IPS-15b (cell line): ENCODE data around the gene NELL1.

ENCODE experiments used
- H3K27me3 ChIP-seq: one replicate; pipeline ENCODE4 v1.6.1; 2013; ENCODE audit warnings: low read length; ENCODE audit not compliant: control insufficient read depth, insufficient read depth
- H3K36me3 ChIP-seq: one replicate; pipeline ENCODE4 v1.6.1; 2013; ENCODE audit warnings: low read length; ENCODE audit not compliant: control insufficient read depth, insufficient read depth
- H3K4me1 ChIP-seq: one replicate; pipeline ENCODE4 v1.6.1; 2013; ENCODE audit warnings: mild to moderate bottlenecking, low read length; ENCODE audit not compliant: control insufficient read depth, insufficient read depth
- H3K4me3 ChIP-seq: one replicate; pipeline ENCODE4 v1.5.1; 2013; ENCODE audit warnings: low read depth, low read length
- H3K9ac ChIP-seq: one replicate; pipeline ENCODE4 v1.6.1; 2013; ENCODE audit warnings: low read depth, mild to moderate bottlenecking, low read length
- H3K9me3 ChIP-seq: one replicate; pipeline ENCODE4 v1.6.1; 2013; ENCODE audit warnings: mild to moderate bottlenecking, low read length; ENCODE audit not compliant: control insufficient read depth, insufficient read depth

The NELL1 gene

DNA sequence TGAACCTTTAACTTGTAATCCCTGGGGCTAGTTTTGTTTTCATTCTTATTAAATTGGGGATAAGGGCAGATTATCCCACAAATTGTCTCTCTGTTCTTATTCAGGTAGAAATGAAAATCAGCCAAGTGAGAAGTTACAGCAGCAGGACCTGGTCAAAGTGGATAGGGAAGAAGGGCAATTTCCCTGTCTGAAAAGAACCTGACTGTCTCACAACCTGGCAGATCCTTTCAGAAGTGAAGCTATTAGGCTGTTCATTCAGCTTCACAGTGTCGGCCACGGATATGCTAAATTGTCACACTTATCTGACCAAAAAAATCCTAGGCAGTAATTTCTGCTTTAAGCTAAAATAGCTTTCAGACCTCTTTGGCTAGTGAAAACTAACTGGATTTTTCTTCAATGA, 810.9 kb downstream of the NELL1 start:
- no peaks in the 10 kb centered on the region for H3K36me3 ChIP-seq
- H3K27me3 ChIP-seq: no peaks in the 10 kb centered on the region
- no peak overlapping the region for H3K4me3 ChIP-seq
- H3K9ac ChIP-seq: no peak overlapping the region
- H3K9me3 ChIP-seq: no peaks in the 10 kb centered on the region
- peaks cover 6% of the 10 kb centered on the region for H3K4me1 ChIP-seq

DNA sequence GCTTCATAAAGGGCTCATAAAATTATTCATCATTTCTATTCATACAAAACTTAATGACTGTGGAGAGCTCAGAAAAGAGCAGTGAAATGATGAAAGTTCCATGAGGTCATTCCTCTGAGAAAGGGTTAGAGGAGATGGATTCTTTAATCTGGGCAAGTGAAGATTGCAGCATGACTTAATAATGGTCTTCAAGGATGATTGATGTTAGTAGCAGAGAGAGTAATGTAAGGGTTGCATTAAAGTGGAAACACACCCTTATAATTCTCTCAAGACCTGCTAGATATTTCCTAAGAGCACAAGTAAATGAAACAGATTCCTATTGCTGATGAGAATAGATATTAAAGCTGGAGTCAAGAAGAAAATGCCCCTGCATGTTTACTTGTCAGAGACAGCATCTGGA, 811.9 kb downstream of the NELL1 start:
- H3K4me3 ChIP-seq: no peak overlapping the region

DNA sequence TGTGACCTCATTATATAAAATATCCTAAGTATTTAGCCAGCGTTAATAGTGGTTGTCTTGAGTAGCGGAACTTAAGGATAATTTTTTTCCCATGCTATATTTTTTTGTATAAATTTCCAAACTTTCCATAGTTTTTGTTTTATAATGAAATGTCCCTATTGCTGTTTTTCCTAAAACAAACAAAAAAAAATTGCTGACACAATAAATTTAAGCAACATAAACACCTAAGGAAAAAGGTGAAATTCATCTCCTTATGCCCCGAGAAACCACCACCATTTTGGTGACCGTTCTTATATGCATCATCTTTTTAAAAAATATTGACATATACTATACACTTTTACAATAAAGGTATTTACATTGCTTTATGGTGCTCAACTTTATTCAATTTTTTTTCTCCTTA, 814.7 kb downstream of the NELL1 start:
- Histone ChIP-seq H3K4me3 (no peak overlapping the region), H3K27me3 (no peaks in the 10 kb centered on the region), H3K36me3 (no peaks in the 10 kb centered on the region), H3K9ac (no peak overlapping the region), H3K4me1 (no peaks in the 10 kb centered on the region), H3K9me3 (no peaks in the 10 kb centered on the region)

More for the DNA sequence above, 811.9 kb downstream of the NELL1 start:
- H3K36me3 ChIP-seq: no peaks in the 10 kb centered on the region
- H3K4me1 ChIP-seq: peaks cover 6% of the 10 kb centered on the region
- H3K9ac ChIP-seq: no peak overlapping the region
- H3K9me3 ChIP-seq: no peaks in the 10 kb centered on the region
- no peaks in the 10 kb centered on the region for H3K27me3 ChIP-seq

DNA sequence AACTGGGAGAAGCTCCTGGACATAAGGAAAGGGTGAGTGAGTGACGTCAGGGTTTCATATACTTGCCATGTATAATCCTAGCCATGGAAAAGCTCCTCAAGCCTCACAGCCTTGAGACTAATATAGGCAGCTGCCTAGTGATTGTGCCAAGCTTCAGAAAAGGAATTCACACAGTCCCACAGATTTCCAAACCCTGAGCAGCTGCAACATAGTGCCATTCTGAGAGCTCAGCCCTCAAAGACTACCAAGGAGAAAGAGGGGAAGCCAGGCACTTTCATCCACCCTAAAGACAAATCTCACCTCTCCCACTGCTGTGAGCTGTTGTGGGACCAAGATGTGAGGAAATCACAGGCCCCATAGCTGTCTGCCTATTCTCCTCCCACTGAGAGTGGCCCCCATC, 815.6 kb downstream of the NELL1 start:
- Histone ChIP-seq H3K9ac (no peak overlapping the region), H3K4me3 (no peak overlapping the region), H3K4me1 (no peaks in the 10 kb centered on the region), H3K27me3 (no peaks in the 10 kb centered on the region), H3K36me3 (no peaks in the 10 kb centered on the region), H3K9me3 (no peaks in the 10 kb centered on the region)

DNA sequence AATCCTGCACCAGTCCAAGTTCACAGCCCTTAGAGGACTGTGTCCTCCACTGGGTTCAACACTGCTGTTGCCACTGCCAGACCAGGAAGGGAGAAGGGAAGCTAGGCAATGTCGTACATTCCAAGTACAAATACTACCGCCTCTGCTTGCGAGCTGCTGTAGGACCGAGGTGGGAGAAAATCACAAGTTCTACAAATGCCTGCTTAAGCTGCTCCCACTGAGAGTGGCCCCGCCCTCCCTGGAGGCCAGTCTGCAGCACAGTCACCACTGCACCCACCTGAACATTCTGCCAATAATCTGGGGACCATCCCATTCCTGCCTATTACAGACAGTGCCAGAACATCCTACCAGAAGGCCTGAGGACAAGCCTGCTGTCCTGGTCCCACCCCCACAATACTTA, 816.0 kb downstream of the NELL1 start:
- H3K9me3 ChIP-seq: no peaks in the 10 kb centered on the region
- H3K4me3 ChIP-seq: no peak overlapping the region
- no peaks in the 10 kb centered on the region for H3K4me1 ChIP-seq
- no peaks in the 10 kb centered on the region for H3K36me3 ChIP-seq
- H3K9ac ChIP-seq: no peak overlapping the region
- no peaks in the 10 kb centered on the region for H3K27me3 ChIP-seq

DNA sequence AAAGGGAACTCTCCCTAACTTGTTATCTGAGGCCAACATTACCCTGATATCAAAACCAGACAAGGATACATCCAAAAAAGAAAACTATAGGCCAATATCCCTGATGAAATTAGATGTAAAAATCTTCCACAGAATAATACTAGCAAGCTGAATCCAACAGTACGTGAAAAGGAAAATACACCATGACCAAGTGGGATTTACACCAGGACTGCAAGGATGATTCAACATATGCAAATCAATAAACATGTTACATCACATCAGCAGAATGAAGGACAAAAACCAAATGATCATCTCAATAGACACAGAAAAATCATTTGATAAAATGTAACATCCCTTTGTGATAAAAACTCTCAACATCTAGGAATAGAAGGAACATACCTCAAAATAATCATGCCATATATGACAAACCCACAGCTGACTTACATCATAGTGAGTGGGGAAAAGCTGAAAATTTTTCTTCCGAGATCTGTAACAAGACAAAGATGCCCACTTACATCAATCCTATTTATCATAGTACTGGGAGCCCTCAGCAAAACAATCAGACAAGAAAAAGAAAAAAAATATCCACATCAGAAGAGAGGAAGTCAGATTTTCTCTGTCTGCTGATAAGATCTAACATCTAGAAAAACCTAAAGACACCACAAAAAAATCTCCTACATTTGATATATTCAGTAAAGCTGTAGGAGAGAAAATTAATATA, 820.2 kb downstream of the NELL1 start:
- H3K27me3 ChIP-seq: no peaks in the 10 kb centered on the region
- H3K9ac ChIP-seq: no peak overlapping the region

DNA sequence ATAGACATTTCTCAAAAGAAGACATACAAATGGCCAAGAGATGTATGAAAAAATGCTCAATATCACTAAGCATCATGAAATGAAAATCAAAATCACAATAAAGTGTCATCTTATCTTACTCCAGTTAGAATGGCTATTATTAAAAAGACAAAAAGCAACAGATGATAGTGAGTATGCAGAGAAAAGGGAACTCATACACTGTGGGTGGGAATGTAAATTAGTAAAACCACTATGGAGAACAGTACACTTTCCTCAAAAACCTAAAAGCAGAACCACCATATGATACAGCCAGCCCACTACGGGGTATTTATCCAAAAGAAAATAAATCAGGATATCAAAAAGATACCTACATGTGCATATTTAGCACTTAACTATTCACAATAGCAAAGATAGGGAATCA, 823.5 kb downstream of the NELL1 start:
- Histone ChIP-seq H3K36me3 (no peaks in the 10 kb centered on the region), H3K27me3 (no peaks in the 10 kb centered on the region), H3K9ac (no peak overlapping the region), H3K4me1 (no peaks in the 10 kb centered on the region), H3K4me3 (no peak overlapping the region), H3K9me3 (no peaks in the 10 kb centered on the region)

More for the DNA sequence above, 820.2 kb downstream of the NELL1 start:
- Histone ChIP-seq H3K36me3 (no peaks in the 10 kb centered on the region), H3K9me3 (no peaks in the 10 kb centered on the region), H3K4me3 (no peak overlapping the region), H3K4me1 (no peaks in the 10 kb centered on the region)

DNA sequence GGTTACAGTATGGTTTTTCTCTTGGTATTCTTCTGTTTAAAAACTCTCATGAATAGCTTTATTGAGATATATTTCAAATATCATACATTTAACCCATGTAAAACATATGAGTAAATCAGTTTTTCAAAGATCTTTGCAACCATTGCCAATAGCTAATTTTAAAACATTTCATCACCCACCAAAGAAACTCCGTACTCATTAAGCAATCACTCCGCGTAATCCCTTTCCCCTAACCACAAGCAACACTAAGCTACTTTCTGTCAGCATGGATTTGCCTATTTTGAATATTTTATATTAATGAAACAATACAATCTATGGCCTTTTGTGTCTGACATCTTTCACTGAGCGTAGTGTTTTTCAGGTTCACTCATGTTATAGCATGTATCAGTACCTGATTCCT, 825.6 kb downstream of the NELL1 start:
- Histone ChIP-seq H3K27me3 (no peaks in the 10 kb centered on the region), H3K9ac (no peak overlapping the region), H3K36me3 (no peaks in the 10 kb centered on the region), H3K9me3 (no peaks in the 10 kb centered on the region), H3K4me1 (no peaks in the 10 kb centered on the region), H3K4me3 (no peak overlapping the region)

DNA sequence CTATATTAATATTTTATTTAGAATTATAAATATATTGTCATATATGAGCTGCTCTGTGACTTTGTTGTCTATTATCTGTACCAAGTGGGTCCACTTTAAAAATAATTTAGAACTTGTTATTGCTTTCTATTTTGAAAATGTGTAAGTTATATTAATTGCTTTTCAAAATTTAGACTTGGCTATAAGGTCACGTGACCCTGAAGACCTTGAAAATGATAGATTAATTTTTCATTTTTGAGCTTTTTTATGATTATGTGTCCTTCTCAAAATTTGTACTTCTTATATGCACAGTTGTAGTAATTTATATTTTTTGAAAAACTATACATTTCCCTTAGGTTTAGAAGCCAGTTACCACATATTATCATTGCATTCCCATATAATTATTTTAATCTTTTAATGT, 826.5 kb downstream of the NELL1 start:
- H3K4me3 ChIP-seq: no peak overlapping the region
- H3K9ac ChIP-seq: no peak overlapping the region
- no peaks in the 10 kb centered on the region for H3K4me1 ChIP-seq
- no peaks in the 10 kb centered on the region for H3K9me3 ChIP-seq
- H3K27me3 ChIP-seq: no peaks in the 10 kb centered on the region
- no peaks in the 10 kb centered on the region for H3K36me3 ChIP-seq

DNA sequence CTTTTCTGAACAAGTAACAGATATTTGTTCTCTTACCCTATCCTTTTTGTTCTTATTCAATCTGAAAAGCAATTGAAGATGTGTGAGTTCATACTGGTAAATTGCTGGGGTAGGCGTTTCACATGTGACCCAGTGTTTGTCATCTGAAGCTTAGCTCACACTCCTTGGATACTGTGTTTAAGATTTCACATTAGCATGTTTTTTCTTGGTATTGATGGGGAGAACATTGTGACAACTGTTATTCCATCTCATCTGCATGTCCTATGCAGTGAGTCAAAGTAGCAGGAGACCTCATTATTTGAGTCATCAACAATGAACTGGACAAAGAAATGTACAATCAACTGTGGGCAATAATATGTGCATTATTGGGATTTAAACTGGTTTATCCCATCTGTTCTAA, 831.9 kb downstream of the NELL1 start:
- no peaks in the 10 kb centered on the region for H3K27me3 ChIP-seq
- H3K9ac ChIP-seq: no peak overlapping the region
- H3K4me3 ChIP-seq: no peak overlapping the region
- no peaks in the 10 kb centered on the region for H3K9me3 ChIP-seq
- no peaks in the 10 kb centered on the region for H3K36me3 ChIP-seq
- no peaks in the 10 kb centered on the region for H3K4me1 ChIP-seq

DNA sequence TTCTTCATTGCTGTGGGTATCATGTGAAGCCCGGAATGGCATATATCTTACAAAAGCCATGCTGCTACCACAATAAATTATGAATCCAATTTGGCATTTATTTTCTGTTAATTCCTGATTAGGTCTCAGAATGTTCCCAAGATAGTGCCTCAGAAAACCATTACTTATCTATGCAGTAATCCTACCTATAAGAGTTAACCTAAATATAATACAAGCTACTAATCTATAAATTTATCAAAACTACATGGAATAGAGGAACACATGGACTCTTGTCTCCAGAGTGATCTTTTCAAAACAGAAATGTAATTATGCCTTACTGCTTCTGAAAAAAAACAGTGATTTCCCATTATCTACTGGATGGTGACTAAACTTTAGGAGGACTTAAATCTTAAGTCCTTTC, 835.7 kb downstream of the NELL1 start:
- Histone ChIP-seq H3K27me3 (no peaks in the 10 kb centered on the region), H3K4me3 (no peak overlapping the region), H3K9me3 (no peaks in the 10 kb centered on the region), H3K4me1 (no peaks in the 10 kb centered on the region), H3K36me3 (no peaks in the 10 kb centered on the region), H3K9ac (no peak overlapping the region)

DNA sequence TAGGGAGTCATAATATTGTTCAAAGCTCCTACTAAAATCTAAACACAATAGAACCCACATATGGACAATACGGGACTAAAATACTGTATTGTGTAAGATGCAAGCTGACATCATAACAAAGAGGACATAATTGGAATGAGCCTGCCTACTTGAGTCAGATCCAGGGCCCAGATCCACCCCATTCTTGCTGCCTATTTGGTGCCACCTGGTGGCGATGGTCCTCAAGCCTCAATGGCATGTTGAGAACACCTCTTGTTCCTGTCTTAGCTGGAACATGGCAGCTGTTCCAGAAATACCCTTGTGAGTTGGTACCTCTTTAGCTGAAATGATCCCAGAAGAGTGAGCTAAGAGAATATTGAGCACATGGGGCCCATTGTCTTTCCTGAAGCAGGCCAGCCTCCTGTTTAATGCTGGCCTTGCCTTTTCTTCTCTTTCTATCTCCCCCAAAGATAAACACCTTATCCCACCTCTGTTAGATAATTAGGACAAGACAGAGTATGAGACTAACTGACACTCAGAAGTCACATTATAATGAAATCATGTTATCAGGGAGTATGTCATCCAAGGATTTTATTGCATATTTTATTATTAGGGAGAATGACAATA, 842.6 kb downstream of the NELL1 start:
- no peaks in the 10 kb centered on the region for H3K36me3 ChIP-seq
- H3K4me3 ChIP-seq: no peak overlapping the region
- no peaks in the 10 kb centered on the region for H3K27me3 ChIP-seq
- H3K9ac ChIP-seq: no peak overlapping the region
- H3K4me1 ChIP-seq: no peaks in the 10 kb centered on the region
- H3K9me3 ChIP-seq: no peaks in the 10 kb centered on the region
